Stimulated activated CD4-positive, alpha-beta T cell treated with anti-CD3 and anti-CD28 coated beads, TNF-alpha, amount 100 ng/mL, for 1 hour (primary cell): ENCODE data around the gene CPT1C.
A peak's percentile ranks its signal among the peaks of the same experiment; 100 is the strongest.

Experiments used
- DNase-seq, 3 donors: peaks; one replicate each; pipeline ENCODE4 v3.0.0-alpha.2; 2020; ENCODE audit warnings: low read depth in 3 of 3, low spot score in 1 of 3

Gene CPT1C

GRCh38 chr19:49680421-49681351 is 10.2 kb upstream of the CPT1C start:
- peak; percentile 85 to 99 (median 90) for DNase-seq

- no peak for DNase-seq
Observed at GRCh38 chr19:49681830-49682229, 9.1 kb upstream of the CPT1C start.

- no peak for DNase-seq
Observed at GRCh38 chr19:49682274-49682673, 8.6 kb upstream of the CPT1C start.

- DNase-seq = no peak
Observed at GRCh38 chr19:49683814-49684250, 7.1 kb upstream of the CPT1C start.

- no peak for DNase-seq
Observed at GRCh38 chr19:49684251-49684982, 6.5 kb upstream of the CPT1C start.

GRCh38 chr19:49684983-49685553 is 5.8 kb upstream of the CPT1C start:
- DNase-seq = no peak

- DNase-seq = no peak
Observed at GRCh38 chr19:49685845-49686332, 5.0 kb upstream of the CPT1C start.

- DNase-seq = no peak
Observed at GRCh38 chr19:49686503-49687088, 4.3 kb upstream of the CPT1C start.

GRCh38 chr19:49687150-49687549 is 3.8 kb upstream of the CPT1C start:
- DNase-seq = no peak

- no peak for DNase-seq
Observed at GRCh38 chr19:49687566-49688316, 3.2 kb upstream of the CPT1C start.

- no peak for DNase-seq
Observed at GRCh38 chr19:49688531-49689132, 2.3 kb upstream of the CPT1C start.

GRCh38 chr19:49689133-49690078 is 1.5 kb upstream of the CPT1C start, which contains the start of gene ADM5:
ADM5 (plus strand) TSS chr19:49689594; CDS start chr19:49689838, 244 bp downstream.
- no peak for DNase-seq

- no peak for DNase-seq
Observed at GRCh38 chr19:49690079-49690655, 749 bp upstream of the CPT1C start.

GRCh38 chr19:49691243-49692146 is 579 bp downstream of the CPT1C start:
- DNase-seq = no peak

GRCh38 chr19:49692147-49692506 is 1.2 kb downstream of the CPT1C start:
- no peak for DNase-seq

GRCh38 chr19:49696115-49696514 is 5.2 kb downstream of the CPT1C start:
- DNase-seq = no peak

- DNase-seq = no peak
Observed at GRCh38 chr19:49696865-49697264, 5.9 kb downstream of the CPT1C start.

GRCh38 chr19:49699364-49699763 is 8.4 kb downstream of the CPT1C start:
- DNase-seq = no peak
